Stromal cell of bone marrow (primary cell): ENCODE data around the gene CTNNA1.
"Not testable (repeated sequence)": the region's sequence is repeated elsewhere in the genome, so short reads cannot be mapped to it uniquely, and the experiment has no call there.

Source experiments
- DNase-seq: peaks from one replicate; pipeline ENCODE4 v3.0.0-alpha.2; 2012; ENCODE audit warnings: low read depth

CTNNA1 gene

GRCh38 chr5:138760448-138761110 lies 7.4 kb downstream of the CTNNA1 start:
- DNase-seq, result no peak

- DNase-seq, result not testable (repeated sequence)
Measured at GRCh38 chr5:138761115-138761514, 7.9 kb downstream of the CTNNA1 start.

GRCh38 chr5:138761670-138762069 lies 8.4 kb downstream of the CTNNA1 start:
- DNase-seq, result not testable (repeated sequence)

GRCh38 chr5:138762110-138762509 lies 8.9 kb downstream of the CTNNA1 start:
- DNase-seq, result no peak

DNA sequence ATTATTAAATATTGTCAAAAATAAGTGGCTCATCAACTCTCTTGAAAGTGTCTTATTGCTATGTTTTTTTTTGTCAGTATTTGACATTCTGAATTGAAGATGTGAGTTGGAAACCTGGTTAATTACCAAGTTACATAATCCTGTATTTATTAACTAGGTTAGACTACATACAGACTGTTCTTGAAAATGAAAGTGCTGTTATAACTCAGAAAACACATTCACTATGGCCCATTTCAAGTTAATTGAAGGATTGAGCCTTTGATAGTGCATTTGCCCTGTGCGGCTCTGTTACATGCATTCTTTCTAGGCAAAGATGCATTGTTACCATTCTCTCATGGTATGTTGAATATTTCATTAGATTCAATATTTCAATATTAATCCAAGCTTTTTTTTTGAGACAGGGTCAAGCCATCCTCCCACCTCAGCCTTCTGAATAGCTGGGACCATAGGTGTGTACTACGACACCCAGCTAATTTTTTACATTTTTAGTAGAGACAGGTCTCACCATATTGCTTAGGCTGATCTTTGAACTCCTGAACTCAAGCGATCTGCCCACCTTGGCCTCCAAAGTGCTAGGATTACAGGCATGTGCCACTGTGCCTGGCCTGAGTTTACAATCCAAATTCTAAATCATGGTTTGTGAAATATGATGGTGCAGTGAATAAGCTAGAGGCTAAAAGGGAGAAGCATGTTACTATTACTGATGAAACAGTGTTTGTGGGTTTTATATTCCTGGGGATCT lies 10.0 kb downstream of the CTNNA1 start:
- DNase-seq, result no peak

DNA sequence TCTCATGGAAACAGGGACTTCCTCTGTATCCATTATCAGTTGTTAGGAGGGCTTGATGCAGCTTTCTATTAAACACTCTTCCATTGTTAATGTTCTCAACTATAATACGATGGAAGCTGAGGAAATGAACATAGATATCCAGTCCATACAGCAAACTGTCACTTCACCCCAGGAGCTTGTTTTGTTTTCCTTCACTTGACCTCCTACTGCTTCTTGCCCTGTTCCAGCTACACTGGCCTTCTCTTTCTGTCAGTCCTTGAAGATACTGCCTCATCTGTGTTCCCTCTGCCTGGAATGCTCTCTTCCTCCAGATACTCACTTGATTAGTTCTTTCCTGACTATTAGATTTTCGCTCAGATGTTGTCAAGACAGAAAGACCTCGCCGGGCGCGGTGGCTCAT lies 17.1 kb downstream of the CTNNA1 start:
- no peak for DNase-seq

- DNase-seq, result no peak
Measured at GRCh38 chr5:138770977-138771376, 17.8 kb downstream of the CTNNA1 start.

DNA sequence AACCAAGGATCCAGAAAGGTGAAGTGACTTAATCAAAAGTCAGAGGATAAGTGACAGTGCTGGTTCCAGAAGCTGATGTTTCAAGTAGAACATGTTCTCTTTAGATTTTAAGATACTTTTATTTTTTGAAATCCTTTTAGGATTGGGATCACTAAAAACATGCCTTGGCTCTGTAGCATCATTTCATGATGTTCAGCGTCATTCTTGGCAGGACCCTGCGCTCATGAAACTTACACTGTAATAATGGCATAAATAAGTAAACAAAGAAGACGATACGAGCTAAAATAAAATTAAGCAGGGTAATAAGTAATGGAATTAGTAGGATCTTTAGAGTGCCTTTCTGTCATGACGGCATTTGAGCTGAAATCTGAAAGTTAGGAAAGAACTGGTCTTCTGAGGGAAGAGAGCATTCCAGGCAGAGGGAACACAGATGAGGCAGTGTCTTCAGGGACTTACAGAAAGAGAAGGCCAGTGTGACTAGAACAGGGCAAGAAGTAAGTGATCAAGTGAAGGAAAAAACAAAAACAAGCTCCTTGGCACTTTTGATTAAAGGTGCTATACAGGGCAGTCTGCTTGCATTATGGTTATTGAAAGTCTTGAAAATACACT lies 19.9 kb downstream of the CTNNA1 start:
- DNase-seq, result no peak

- not testable (repeated sequence) for DNase-seq
Measured at GRCh38 chr5:138773624-138774023, 20.4 kb downstream of the CTNNA1 start.

DNA sequence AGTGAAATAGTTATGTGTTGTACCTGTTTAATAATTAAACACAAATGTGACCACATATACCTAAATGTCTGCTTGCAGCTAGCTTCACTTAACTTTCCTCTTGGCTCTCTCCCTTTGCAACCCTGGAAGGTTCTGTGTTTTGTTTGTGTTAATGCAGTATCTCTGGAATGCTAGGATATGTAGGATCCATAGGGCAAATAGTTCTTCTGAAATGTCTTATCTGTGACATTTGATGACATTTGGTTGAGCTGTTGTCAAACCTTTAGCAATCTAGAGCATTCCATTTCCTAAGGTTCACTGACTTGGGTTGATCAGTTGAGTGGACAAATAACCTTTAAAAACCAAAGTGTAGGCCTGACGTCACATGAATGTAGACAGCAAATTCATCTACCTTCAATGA lies 21.8 kb downstream of the CTNNA1 start:
- DNase-seq, result no peak

- no peak for DNase-seq
Measured at GRCh38 chr5:138778234-138778633, 25.0 kb downstream of the CTNNA1 start.

DNA sequence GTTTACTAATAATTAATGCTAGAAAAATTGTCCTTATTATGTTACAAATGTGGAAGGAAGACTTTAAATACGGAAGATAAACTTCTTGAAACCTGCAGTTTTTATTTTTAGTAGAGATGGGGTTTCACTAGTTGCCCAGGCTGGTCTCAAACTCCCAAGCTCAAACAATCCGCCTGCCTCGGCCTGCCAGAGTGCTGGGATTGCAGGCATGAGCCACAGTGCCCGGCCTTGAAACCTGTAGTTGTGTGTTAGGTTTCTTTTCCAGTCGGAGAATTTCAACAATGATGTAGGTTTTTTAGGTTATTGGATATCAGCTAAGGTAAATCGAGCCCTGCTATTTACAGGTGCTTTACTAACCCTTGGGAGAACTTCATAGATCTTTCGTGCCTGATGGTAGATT lies 30.8 kb downstream of the CTNNA1 start:
- no peak for DNase-seq

DNA sequence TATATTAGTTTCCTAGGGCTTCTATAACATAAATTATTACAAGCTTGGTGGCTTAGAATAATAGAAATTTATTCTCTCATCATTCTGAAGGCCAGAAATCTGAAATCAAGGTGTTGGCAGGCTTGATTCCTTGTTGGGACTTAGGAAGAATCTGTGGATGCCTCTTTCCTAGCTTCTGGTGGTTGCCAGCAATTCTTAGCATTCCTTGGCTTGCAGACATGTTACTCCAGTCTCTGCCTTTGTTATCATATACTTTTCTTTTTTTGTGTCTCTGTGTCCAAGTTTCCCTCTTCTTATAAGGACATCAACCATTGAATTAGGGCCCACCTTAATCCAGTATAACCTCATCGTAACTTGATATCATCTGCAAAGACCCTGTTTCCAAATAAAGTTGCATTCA lies 31.4 kb downstream of the CTNNA1 start:
- no peak for DNase-seq

DNA sequence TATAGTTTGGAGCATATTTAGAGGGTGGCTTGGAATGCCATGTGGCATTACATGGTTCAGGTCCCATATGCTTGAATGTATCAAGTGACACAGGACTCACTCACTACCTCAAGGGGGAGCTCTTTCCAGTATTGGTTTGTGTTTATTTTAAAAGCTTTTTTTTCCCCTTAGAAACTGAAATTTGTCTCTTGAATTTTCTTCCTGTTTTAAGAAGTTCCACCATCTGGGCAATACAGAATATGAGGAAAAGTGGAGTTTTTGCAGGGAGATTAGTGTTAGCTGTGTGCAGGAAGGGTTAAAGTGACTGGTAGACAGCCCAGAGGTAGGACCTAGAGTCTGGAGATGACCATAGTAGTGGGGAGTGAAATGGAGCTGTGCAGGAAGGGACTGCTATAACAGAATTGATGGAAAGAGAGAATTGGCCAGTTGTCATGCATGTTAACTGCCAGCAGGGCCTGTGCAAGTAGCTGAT lies 36.6 kb downstream of the CTNNA1 start:
- no peak for DNase-seq

- no peak for DNase-seq
Measured at GRCh38 chr5:138790684-138791083, 37.5 kb downstream of the CTNNA1 start.

GRCh38 chr5:138792195-138792790 lies 39.1 kb downstream of the CTNNA1 start:
- no peak for DNase-seq

DNA sequence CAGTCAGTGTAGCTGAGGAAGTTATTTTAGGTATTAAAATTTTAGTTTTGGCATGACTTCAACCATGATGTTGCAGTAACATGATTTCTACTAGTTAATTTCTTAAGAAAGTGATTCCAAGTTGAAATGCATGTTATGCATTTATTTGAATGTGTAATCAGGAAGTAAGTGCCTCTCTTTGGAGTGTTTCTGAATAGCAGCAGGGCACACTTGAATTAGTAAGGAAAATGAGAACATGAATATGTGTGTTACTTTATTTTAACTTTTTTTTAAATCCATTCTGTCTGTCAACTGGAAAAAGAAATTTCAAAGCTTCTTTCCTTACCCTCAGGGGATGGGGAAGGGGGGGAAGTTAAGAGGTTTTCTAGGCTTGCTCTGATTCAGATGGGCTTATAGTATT lies 40.4 kb downstream of the CTNNA1 start:
- DNase-seq, result no peak

GRCh38 chr5:138803285-138803684 lies 50.1 kb downstream of the CTNNA1 start:
- DNase-seq, result no peak

DNA sequence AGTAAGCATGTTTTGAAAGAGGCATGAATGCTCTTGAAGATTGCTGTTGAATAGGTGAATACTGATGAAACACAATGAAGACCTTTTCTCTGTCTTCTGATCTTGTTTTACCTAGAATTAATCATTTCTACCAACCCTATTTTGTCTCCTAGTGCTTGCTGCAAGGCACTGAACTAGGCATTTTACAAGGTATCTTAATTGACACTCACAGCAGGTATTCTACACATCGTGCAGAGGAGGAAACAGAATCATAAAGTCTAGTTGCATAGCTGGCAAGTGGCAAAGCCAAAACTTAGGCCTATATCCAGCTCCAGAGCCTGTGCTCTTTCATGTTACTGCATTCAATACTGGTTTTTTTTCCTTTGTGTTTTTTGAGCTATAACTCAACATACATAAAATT lies 50.7 kb downstream of the CTNNA1 start:
- DNase-seq, result no peak

- no peak for DNase-seq
Measured at GRCh38 chr5:138805096-138805495, 51.9 kb downstream of the CTNNA1 start.

- DNase-seq, result no peak
Measured at GRCh38 chr5:138807182-138807581, 54.0 kb downstream of the CTNNA1 start.

GRCh38 chr5:138809391-138809790 lies 56.2 kb downstream of the CTNNA1 start:
- no peak for DNase-seq

GRCh38 chr5:138810861-138811260 lies 57.6 kb downstream of the CTNNA1 start:
- not testable (repeated sequence) for DNase-seq
